ENCODE results near the gene FSTL4.
A peak's percentile ranks its signal among the peaks of the same experiment; 100 is the strongest.

FSTL4 gene

DNA sequence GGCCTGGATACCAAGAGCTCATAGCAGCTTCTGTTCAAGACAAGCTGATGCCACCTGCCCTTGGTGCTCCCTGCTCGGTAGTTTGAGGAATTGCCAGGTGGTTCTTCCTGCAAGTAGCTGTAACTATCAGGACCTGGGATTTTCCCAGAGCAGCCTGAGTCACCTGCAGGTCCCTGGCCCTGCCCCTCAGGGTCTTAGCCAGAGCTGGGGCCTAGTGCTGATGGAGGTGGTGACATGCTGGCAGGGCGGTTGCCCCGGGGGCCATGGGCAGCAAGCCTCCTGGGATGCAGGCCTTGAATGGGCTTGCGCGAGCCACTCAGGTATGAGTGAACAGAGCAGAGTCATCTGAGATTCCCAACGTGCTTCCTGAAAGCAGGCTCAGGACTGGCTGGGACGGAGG is 298.3 kb downstream of the FSTL4 start:
- DNase-seq = no peak

DNA sequence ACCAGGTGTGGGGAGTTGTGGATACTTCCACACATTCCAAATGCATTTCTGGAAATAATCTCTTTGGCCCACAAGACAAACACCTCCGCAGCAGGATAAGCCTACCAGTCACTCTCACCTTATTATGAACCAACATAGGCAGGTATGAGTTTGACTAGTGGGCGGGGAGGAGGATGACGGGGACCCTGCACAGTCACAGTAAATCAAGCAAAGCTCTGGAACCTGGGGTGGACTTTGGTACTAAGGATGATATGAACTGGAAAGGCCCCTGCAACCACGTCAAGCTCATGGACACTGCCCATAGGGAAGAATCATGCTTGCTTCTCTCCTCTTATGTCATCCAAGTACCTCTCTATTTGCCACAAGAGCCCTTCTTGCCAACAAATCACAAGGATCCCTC is 301.2 kb downstream of the FSTL4 start:
- DNase-seq = no peak

DNA sequence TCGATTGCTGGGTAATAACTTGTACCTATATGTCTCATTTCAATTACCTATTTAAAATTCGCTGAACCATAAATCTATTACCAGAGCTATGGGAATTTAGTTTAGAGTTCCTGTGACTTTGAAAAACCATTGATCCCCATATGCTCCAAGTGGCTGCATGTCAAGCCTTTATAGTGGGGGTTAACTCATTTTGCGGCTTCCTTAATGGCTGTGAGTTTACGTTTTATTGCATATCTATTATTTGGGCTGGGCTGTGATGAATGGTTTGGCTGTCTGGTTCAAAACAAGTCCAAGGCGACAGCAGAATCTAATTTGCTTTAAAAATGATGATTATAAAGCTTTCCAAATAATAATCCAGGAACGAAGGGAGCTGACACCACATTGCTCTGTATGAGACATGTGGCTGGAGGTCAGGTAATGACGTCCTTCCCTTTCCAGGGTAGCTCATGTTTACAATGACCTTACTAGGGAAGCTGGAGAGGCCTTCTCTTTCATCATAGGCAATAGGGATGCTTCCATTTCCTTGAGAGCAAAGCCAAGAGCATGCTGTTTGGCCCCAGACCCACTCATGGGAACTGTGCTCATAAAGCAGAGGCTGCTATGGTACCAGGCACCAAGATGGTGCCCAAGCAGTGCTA is 302.2 kb downstream of the FSTL4 start:
- no peak for DNase-seq

DNA sequence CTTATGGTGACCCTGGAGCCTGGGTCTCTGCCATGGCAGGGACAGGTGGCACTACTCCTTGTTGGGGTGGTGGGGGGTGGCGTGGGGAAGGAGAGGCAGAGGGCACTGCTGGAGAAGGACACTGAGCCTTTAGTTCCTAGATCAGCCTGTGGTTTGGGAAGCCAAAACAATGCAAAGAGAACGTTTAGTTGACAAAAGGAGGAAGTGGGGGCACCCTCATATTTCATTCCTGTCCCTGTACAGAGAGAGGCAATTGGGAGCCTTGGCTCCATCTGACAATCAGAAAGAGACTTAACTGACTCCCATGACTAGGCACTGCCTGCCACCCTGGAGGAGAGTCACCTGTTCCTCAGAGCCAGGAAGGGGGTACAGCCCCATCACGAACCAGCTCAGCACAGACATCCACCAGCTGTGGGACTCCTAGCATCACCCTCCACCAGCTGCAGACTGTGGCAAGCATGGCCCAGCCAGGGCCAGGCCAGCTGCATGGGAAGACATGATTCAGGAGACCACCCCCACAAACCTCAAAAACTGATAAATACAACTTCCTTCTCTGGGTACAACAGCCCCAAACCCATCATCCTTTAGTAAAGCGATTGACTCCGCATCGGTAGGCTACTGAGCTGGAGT is 303.1 kb downstream of the FSTL4 start:
- no peak for DNase-seq

DNA sequence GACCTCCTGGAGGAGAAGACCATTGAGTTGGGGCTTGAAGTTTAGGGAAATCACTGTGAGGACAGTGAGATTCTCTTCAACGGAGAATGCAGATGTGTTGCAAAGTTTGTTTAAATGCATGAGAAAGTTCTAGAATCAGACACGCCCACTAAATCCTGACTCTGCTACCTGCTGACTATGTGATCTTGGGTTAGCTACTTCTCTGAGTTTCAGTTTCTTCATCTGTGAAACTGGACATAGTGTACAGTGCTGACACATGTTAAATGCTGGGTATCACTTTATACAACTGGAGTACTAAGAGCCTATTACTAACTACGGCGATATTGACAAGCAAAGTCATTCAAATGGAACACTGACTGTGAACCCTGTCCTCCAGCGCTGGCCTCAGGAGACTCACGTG is 305.1 kb downstream of the FSTL4 start:
- no peak for DNase-seq

DNA sequence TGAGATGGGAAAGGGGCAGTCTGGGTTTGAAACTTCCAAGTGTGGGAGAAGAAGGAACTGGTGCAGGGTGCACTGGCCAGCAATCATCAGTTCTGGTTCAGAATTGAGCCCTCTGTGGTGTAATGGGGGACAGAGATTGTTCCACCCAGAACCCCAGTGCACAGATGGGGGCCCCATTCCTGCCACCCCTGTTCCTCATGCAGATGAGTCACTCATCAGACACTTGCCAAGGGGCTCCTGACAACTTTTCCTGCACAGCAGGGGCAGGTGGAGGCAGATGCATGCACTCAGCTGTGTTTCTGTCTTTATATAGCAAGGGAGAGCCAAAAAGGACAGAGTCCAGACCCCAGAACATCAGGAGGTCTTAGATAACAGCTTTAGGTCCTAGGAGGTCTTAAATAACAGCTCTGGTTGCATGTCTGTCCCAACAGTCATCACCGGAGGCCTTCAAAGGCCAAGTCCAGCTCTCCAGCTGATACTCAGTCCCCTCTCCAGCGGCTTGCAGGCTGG is 307.6 kb downstream of the FSTL4 start:
- no peak for DNase-seq

DNA sequence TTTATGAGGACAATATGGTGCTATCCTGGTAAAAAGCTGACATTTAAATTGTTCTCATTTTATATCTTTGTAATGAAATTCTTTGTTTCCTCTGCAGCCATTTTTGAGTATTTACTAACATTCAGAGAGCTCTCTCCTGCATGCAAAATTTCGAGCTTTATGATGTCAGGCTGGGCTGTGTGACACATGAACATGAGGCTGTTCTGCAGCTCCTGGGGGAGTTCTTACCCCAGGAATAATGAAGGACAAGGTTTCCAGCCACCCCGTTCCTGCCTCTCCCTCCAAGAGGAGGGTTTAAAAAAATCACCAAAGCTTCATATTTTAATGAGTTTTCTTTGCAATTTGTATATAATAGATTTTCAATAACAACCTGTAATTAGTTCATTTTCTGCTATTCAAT is 308.2 kb downstream of the FSTL4 start:
- no peak for DNase-seq

DNA sequence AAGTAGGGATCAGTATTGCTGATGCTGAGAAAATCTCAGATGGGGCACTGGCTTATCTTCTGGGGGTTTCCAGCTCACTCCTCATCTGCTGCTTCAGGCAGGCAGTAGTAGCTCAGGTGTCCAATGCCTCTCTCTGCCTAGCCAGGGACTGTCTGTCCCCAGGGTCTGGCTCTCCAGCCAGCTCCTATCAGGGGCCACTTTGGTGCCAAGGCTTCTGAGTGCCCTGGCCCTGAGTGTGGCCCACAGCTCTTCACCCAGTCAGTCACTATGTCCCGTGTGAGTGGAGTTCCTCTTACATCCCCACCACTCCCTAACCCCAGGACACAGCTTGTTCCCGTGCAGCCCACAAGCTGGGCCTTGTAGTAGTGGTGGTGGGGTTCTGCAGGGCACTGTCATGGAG is 309.0 kb downstream of the FSTL4 start:
- no peak for DNase-seq

DNA sequence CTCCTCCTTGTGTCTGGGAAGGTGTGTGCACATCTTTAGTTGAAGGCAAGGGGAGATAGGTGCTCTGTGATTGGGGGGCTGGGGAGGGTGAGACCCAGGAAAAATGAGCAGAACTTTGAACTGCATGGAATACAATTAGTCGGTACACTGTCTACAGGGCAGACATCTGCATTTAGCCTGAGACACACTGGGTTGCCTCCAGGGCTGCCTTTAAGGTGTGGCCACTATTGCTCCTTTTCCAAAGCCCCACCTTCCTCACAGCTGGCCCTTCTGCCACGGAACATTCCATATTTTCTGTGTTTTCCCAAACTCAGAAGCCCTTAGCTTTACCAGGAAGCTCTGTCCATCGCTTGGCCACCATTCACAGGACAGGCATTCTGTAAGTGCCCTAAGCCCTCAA is 312.6 kb downstream of the FSTL4 start:
- DNase-seq = no peak

DNA sequence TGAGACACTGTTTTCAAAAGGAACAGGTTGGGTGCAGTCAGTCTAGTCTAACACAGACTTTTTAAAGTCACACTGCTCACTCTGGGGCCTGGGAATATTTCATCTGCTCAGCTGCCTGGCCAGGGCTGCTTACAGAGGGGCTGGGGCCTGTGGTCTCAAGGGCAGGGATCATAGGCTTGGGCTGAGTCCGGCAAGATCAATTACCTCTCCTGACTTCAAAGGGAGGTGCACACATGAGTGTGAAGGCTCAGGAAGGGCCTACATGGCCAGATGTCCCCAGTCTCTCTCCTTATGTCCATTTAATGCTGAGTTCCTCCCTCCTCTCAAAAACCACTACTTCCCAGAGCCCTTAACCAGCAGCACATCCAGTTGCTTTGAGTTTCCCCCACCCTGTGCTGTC is 313.3 kb downstream of the FSTL4 start:
- no peak for DNase-seq

DNA sequence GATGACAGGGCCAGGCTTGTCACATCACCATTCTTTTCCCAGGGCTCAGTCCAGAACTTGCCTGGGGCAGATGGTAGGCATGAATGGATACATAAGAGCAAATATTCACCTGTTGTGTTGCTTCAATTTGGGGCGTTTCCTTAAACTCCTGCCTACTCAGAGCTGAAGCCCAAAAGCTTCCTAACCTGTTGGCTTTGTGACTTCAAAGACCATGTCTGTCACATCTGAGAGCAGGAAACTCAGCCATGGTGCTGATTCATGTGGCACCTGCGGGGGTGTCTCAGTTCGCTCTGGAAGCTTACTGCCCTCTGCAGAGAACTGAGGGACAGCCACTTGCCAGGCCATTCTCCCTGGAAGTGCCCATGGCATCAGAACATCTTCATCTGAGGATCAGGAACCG is 313.9 kb downstream of the FSTL4 start:
- no peak for DNase-seq

DNA sequence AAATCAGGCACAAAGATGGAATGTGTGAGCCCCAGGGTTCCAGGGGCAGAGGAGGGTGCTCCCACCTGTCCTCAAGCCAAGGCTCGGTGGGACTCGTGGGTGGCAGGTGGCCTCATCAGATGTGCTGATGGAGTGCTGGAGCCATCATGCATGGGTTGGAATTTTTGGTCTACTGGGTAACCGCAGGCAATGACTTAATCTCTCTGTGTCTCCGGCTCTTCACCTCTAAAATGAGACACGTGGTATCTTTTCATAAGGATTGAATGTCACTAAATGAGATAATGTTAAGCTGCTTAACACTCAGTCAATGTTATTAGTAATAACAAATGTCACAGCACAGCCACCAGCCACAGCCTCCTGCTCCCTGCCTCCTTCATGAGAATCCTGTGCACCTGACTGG is 315.0 kb downstream of the FSTL4 start:
- DNase-seq = no peak

DNA sequence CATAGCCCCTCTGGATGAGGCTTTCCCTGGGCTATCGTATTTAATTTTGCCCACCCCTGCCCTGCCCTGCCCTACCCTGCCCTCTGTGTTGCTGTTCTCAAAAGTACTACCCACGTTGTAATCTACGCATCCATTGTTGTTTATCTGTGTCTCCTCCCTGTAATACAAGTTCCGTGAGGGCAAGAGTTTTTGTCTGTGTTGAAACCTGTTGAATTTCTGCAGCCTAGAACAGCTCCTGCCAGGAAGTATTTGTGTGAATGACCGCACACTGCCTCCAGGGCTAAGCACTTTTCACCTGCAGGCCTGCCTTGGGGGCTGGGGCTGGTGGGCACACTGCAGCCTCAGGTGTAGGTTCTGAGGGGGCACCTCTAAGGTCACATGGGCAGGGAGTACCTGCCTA is 315.7 kb downstream of the FSTL4 start:
- no peak for DNase-seq

DNA sequence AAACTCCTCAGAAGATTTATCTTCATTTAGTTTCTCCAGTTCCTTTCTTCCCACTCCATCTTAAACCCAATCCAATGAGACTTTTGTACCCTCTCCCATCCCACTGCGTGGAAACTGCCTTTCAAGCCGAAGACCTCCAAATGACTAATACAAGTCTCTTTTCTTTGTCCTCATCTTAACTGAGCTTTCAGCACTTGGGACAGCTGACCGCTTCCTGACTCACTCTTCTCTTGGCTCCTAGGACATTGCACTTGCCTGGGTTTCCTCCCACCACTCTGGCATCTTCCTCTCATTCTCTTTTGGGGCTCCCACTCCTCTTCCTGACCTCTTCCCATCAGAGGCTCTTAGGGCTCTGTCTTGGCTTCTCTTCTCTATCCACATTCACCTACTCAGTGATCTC is 316.8 kb downstream of the FSTL4 start:
- DNase-seq = no peak

DNA sequence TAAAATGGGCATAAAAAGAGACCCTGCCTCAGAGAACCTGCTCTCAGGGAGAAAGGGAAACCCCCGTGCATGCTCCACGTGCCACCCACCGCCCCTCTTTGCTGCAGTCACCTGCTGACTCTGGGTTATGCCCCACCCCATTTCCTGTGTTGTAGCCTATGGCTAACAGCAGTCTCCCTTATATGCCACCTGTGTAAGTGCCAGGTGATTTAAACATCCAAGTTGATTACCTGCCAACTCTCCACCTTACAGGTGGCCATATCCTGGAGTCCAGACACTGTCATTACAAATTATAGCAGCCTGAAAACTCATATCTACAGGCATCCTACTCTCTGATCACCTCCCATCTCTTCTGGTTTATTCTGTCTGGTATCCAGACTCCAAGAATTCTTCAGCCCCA is 318.0 kb downstream of the FSTL4 start:
- no peak for DNase-seq

DNA sequence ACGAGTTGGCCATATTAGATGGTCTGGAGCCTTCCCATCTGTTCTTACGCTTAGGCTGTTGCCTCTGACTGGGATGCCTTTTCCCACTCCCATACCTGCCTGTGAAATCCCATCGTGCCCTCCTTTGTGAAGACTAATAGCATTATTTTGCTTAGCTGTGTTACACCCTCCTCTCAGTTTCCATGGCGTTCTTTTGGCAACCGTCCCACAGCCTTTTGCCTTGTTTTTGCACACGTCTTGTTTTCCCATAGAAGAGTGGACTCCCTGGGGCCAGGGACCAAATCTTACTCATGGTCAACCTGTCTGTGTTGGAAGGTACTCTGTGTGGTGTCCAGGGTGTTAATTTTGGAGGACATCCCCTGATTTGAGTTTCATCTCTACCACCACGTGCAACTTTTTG is 318.4 kb downstream of the FSTL4 start:
- no peak for DNase-seq

DNA sequence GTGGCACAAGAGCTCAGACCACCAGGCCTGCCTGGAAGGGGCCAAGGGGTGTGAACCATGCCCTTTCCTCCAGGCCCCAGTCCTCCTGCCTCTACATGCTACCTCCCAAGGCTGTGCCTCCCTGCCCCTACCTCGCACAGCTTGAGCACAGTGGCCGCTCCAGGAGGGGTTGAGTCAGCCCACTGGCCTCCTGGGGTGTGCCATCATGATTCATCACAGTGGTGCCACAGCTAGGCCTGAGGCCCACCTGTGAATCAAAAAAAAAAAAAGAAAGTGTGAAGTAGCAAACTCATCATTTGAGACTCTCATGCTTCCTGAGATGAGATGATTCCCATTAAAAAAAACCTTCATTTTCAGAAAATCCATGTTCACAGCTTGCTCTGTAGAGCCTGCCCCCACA is 320.0 kb downstream of the FSTL4 start:
- DNase-seq = no peak

DNA sequence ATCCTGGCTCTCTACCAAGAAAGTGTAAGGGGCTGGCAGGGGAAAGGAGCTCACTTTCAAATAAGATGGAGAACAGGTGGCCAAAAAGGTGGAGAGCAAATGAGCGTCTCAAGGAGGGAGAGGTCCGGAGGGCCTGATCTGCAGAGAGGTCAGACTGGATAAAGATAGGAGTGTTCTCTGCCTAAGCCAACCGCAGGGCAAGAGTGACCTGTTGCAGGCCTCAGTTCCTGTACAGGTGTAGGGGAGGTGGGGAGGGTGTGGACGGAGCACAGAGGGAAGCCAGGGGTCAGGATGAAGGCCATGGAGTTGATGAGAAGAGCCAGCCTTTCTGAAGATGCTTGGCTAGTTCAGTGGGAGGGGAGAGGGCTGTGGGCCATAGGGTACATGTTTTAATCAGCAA is 320.8 kb downstream of the FSTL4 start:
- no peak for DNase-seq

DNA sequence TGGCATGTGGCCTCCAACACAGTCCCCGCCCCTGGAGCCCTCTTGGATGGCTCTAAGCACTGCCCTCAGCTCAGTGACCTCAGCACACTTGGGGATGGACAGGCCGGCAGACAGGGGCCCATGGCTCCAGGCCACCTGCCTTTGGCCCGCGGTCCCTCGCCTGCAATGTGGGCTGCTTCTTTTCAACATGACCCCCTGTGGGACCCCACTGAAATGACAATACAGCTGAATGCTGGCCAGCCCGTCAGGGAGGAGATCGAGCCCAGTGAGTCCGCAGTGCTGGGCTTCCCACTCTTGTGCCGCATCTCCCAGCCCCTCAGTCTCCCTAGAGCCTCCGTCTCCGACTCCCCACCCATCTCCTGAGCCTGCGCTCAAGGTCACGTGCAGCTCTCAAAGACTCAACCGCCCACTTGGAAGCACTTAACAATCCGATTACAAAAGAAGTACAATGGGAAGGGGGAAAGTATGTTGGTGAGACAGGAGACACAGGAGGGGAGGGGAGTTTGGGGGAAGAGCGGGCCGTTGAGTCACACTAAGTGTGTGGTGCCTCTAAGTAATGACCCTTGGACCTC is 321.6 kb downstream of the FSTL4 start:
- no peak for DNase-seq

DNA sequence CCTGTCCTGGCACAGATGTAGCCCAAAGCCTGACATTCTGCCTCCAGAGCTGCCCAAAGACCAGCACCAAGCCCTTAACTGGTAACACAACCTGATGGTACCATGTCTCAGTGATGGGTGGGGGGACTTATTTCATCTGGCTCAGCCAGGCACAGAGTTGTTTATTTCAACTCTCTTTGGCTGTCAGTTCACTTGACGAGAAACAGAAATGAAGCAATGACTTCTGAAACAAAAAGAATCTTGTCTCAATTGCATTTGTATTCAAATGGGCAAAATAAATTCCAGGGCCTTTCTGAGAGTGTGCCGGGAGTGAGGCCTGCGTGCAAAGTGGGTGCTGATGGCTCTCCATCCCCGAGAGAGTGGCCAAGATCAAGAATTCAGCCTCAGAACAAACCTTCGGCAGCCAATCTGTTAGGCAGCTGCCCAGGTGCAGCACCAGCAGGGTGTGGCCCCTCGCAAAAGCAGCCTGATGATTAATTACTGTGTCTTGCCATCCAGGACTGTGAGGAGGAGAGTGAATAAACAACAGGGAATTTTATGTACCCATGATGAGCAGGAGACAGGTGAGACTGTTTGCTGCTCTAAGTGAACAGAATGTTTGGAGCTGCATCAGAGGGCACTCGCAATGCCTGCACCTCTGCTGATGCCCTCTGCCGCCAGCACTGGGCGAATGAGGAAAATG is 322.5 kb downstream of the FSTL4 start:
- no peak for DNase-seq

DNA sequence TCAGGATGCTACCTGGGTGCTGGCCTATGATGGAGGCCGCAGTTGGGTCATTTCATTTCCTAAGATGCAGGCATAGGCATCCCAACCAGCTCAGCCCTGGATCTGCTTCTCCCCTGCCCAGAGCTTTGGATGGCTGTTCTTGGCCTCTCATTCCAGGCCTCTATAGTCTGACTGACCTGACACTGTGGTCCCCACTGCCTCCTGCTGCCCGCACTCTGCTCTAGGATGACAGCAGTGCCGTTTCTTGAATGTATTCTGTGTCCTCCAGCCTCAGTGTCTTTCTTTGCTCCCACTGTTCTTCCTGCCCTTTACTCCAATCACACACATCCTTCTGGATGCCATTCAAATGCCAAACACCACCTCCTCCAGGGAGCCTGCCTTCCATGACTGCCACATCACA is 324.8 kb downstream of the FSTL4 start:
- peak; percentile 13 for DNase-seq

DNA sequence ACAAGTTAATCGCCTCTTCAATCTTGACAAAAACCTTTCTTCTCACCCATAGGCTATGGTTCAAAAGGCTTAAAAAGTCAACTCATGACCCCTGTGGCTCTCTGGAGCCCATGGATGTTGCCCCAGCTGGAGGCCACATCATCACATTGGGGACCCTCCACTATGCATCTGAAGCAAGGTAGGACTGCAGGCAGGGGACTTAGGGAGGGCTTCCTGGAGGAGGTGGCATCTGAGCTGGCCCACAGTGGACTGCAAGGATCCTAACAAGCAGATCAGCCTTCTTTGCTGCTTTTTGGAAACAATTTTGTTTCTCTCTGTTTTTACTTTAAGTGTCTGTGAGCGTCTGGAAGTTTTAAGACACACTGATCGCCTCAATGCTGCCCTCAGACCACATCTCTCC is 325.9 kb downstream of the FSTL4 start:
- no peak for DNase-seq

DNA sequence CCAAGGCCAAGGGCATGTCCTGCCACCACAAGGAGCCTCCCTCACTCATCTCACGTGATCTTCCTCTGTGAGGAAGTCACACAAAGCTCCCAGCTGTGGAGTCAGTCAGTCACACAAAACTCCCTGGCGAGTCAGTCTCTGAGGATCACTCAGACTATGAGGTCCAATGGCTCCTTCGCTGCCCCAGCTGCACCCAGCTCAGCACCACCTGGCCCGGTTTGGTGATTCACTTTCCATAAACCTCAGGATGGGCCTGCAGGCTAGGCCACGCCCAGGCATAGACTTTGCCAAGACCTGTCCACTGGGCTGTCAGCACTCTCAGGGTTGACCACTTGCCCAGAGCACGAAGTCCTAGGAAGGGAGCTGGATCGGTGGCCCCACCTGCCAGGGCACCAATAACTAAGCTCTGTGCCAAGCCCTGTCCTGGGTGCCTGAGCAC is 326.7 kb downstream of the FSTL4 start:
- DNase-seq = no peak

DNA sequence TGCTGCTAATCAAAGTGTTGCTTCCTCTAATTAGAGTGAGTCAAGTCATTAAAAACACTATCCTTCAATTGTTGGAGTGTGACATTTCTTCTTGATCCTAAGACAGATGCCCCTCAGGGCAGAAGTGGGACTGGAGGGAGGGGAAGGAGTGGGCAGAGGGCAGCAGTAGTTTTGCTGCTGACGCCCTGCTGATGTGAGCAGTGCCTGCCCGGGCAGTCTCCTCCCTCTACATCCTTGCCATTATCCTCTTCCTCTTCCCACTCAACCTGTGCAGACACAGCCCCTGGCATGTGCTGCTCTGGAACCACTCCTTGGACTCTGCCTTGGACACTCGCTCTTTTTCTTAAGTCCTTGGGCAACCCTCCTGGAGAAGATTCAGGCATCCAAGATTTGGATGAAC is 328.0 kb downstream of the FSTL4 start:
- no peak for DNase-seq
